NB4 (cell line): ENCODE results near the gene GP1BB.

Source experiments
- DNase-seq: peaks from one replicate; pipeline ENCODE4 v3.0.0; 2010; ENCODE audit warnings: low read depth
- H3K4me3 ChIP-seq: one replicate; pipeline ENCODE4 v1.5.1; 2011; ENCODE audit warnings: mild to moderate bottlenecking, low read depth, low read length, moderate library complexity
- MYC ChIP-seq: IDR thresholded peaks from 2 replicates; pipeline ENCODE4 v1.6.1; 2011; ENCODE audit warnings: low read depth, low read length
- POLR2A ChIP-seq: IDR thresholded peaks from 2 replicates; pipeline ENCODE4 v1.6.1; 2011; ENCODE audit warnings: mild to moderate bottlenecking; ENCODE audit not compliant: insufficient read length; ENCODE audit errors: extremely low read depth
- TF ChIP-seq, protein P1 (sequence below): IDR thresholded peaks from one replicate; pipeline ENCODE4 v1.5.1; 2012; ENCODE audit warnings: low read depth, low read length
- TF ChIP-seq, protein P2 (sequence below): IDR thresholded peaks from 2 replicates; pipeline ENCODE4 v1.6.1; 2011; ENCODE audit warnings: low read depth, low read length

The GP1BB gene

DNA sequence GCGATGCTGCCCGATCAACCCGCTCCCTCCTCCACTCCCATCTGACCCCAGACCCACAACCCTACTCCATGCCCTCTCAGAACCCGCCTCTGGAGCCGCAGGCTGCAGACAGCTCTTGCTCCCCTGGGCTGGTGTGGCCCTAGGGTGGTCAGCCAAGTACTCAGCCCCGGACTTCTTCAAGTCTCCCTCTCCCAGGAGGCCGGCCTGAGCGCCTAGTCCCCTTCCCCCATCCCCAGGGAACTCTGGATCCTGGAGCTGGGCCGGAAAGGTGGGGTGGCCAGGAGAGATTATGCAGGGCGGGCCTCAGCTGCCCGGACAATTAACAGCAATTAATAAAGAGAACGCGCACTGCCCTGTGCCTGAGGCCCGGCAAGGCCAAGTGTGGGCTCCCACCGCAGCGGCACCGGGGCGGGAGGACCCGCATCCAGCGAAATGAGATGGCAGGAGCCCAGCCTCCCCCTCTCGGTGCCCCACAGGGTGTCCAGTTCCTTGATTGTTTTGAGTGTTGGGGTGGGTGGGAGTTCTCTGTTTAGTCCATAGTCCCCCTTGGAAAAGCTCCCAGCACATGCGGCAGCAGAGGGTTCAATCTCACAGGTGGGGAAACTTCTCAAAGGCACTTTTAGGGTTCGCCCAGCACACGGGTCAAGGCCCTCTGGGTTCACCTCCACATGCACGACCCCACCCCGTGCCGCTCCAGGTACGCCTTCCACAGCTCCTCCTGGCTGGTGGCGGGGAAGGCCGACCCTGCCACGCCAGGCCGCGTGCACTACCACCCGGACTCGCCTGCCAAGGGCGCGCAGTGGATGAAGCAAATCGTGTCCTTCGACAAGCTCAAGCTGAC lies 40.3 kb downstream of the GP1BB start:
- TF ChIP-seq MYC (no peak), POLR2A (no peak)
- TF ChIP-seq, protein P1, sequence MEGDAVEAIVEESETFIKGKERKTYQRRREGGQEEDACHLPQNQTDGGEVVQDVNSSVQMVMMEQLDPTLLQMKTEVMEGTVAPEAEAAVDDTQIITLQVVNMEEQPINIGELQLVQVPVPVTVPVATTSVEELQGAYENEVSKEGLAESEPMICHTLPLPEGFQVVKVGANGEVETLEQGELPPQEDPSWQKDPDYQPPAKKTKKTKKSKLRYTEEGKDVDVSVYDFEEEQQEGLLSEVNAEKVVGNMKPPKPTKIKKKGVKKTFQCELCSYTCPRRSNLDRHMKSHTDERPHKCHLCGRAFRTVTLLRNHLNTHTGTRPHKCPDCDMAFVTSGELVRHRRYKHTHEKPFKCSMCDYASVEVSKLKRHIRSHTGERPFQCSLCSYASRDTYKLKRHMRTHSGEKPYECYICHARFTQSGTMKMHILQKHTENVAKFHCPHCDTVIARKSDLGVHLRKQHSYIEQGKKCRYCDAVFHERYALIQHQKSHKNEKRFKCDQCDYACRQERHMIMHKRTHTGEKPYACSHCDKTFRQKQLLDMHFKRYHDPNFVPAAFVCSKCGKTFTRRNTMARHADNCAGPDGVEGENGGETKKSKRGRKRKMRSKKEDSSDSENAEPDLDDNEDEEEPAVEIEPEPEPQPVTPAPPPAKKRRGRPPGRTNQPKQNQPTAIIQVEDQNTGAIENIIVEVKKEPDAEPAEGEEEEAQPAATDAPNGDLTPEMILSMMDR = no peak
- TF ChIP-seq, protein P2, sequence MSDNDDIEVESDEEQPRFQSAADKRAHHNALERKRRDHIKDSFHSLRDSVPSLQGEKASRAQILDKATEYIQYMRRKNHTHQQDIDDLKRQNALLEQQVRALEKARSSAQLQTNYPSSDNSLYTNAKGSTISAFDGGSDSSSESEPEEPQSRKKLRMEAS = no peak
- no peak for DNase-seq
- H3K4me3 ChIP-seq = no peak overlapping the region

DNA sequence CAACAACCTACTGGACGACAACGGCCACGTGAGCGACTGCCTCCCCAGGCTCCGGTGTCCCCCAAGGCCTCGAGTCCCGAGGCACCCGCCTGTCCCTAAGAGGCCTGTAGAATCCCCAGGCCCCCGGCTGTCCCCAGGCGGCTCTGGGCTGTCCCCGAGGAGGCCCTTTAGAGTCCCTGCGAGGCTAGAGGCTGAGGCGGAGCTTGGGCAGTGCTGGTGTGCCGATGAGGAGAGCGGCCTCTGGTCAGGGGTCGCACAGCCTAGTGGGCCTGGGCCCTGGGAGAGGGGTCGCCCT lies 40.9 kb downstream of the GP1BB start:
- TF ChIP-seq POLR2A = no peak
- no peak for DNase-seq
- H3K4me3 ChIP-seq = no peak overlapping the region

DNA sequence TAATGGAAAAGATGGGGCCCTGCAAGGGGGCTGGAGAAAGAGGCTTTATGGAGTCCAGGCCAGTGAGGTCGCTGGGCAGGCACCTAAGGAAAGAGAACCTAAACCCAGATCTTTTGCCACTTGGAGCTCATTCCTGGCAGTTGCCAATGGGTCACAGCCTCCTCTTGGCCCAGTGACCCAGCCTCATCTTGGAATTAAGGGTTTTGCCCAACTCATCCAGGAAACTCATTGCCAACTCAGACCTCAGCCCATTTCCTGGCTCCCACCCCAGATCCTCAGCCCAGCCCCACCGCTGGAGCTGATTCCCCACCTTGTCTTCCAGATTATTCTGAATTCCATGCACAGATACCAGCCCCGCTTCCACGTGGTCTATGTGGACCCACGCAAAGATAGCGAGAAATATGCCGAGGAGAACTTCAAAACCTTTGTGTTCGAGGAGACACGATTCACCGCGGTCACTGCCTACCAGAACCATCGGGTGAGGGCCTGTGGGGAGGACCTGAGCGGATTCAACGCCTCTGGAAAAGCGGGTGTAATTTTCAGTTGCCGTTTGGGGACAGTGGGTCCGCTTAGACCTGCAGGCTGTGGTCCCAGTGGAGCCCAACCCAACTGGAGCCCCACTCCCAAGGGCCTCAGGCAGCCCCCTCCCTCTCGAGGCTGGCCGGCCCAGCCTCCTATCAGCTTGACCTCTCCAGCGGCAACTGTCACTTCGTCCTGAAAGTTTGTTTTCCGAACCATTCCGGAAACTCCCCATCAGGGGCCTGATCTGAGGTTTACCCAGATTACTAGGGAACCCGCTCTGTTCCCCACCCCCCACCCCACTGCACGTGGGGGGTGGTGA lies 41.5 kb downstream of the GP1BB start:
- H3K4me3 ChIP-seq = no peak overlapping the region
- TF ChIP-seq MYC = peak; percentile 48; the same call in 1 of the 2 replicates
- TF ChIP-seq, protein P2 = no peak

DNA sequence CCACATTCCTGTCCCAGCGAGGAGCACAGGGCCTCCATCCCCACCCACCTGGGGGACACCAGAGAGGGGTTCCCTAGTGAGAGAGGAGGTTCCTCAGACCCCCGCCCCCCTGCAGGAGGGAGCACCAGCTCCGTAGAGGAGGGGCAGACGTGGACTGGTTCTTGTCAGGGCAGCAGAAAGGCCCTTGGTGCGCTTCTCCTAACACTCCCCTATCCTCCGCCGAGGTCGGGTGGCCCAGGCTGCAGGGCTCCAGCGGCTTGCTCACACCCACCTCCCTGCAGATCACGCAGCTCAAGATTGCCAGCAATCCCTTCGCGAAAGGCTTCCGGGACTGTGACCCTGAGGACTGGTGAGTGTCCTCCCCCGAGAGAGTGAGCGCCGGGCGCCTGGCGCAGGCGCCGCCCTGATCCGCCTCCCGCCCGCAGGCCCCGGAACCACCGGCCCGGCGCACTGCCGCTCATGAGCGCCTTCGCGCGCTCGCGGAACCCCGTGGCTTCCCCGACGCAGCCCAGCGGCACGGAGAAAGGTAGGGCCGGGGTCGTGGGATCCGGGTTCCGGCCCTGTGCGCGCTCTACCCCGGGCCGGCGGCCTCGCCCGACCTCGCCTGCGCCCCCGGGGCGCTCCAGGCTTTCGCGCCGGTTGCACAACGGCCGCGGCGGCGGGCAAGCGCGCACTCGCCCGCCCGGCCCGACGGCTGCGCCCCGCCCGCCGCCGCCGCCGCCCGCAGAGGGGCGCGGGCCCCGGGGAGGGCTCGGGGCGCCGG lies 42.3 kb downstream of the GP1BB start:
- DNase-seq = peak; percentile 83
- TF ChIP-seq MYC = no peak; the same call in 1 of the 2 replicates
- TF ChIP-seq, protein P2 = no peak
- TF ChIP-seq, protein P1 = no peak
- no peak for TF ChIP-seq POLR2A
- peak overlapping the region; percentile 25 for H3K4me3 ChIP-seq

More for the DNA sequence above, 41.5 kb downstream of the GP1BB start:
- DNase-seq = no peak

DNA sequence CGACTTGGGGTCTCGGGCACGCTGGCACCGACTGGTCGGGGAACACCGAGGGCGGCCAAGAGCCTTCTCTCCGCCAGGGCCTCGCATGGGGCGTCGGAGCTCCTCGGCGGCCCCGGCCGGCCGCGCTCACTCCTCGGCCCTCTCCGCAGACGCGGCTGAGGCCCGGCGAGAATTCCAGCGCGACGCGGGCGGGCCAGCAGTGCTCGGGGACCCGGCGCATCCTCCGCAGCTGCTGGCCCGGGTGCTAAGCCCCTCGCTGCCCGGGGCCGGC lies 42.8 kb downstream of the GP1BB start:
- H3K4me3 ChIP-seq = peak overlapping the region; percentile 25
- TF ChIP-seq, protein P2 = no peak
- TF ChIP-seq, protein P1 = no peak
- peak; percentile 22 for TF ChIP-seq POLR2A
- DNase-seq = peak; percentile 59

DNA sequence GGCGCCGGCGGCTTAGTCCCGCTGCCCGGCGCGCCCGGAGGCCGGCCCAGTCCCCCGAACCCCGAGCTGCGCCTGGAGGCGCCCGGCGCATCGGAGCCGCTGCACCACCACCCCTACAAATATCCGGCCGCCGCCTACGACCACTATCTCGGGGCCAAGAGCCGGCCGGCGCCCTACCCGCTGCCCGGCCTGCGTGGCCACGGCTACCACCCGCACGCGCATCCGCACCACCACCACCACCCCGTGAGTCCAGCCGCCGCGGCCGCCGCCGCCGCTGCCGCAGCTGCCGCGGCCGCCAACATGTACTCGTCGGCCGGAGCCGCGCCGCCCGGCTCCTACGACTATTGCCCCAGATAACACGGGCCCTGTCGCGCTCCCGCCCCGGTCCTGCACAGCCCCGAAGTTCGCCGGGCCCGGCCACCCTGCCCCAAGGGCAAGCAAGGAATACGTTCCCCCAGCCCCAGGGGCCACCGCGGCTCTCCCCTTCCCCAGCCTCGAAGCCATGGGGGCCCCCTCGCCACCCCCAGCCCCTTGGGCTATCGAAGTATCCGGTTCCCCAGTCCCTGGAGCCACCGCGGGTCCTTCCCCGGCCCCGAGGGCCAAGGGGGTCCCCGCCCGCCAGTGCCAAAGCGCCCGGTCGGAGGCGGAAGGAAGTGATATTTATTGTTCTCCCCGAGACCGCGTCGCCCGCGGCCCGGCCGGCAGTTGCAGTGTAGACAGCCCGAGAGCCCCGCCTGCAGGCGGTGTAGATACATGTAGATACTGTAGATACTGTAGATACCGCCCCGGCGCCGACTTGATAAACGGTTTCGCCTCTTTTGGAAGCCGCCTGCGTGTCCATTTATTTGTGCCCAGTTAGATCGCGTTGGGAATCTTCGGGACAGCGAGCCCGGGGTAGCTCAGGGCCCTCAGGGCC lies 43.4 kb downstream of the GP1BB start:
- peak overlapping the region; percentile 46 for H3K4me3 ChIP-seq
- peak; percentile 91 for DNase-seq
- no peak for TF ChIP-seq POLR2A
- TF ChIP-seq, protein P1 = peak; percentile 50
